ENCODE results near the gene CPSF7. TPM values are rescaled to one million over a fixed set of nuclear protein-coding genes. Genes with fewer than 3 reads are reported as not detected.

The CPSF7 gene
- total and polyA plus RNA-seq, 4 donors = 12.5 to 23.7 (median 22.2) TPM

DNA sequence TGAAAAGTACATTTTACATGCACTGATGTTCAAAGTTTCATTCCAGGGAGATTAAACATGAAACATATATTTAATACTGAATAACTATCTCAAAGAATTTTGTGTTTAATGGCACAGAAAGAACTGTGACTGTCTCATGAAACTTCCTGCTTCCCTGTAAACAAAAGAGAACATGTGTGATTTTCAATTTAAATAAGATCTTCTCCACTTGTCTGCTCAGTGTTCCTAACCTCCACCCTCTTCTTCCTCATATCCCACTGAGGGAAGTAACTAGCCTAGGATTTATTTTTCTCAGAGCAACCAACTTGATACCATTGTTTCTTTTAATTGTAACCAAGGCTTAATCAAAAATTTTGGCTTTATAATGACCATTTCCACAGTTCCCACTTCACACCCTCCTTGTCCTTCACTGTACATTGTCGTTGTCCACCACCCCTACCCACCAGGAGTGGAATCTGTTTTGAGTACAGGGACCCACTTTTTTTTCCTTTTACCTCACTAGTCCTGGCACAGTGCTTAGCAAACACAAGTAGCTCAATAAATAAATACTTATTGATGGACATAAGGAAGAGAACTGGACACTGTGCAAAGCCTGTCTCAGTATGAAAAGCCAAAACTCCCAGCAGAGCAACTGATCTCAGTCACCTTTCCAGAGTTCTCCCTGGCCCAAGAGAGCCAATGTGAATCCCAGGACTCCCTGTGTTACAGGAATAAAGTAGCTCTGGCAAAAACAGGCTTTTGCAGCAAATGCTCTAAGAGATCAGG is 4.2 kb downstream of the CPSF7 start (continued):
- TF ChIP-seq, protein P1, sequence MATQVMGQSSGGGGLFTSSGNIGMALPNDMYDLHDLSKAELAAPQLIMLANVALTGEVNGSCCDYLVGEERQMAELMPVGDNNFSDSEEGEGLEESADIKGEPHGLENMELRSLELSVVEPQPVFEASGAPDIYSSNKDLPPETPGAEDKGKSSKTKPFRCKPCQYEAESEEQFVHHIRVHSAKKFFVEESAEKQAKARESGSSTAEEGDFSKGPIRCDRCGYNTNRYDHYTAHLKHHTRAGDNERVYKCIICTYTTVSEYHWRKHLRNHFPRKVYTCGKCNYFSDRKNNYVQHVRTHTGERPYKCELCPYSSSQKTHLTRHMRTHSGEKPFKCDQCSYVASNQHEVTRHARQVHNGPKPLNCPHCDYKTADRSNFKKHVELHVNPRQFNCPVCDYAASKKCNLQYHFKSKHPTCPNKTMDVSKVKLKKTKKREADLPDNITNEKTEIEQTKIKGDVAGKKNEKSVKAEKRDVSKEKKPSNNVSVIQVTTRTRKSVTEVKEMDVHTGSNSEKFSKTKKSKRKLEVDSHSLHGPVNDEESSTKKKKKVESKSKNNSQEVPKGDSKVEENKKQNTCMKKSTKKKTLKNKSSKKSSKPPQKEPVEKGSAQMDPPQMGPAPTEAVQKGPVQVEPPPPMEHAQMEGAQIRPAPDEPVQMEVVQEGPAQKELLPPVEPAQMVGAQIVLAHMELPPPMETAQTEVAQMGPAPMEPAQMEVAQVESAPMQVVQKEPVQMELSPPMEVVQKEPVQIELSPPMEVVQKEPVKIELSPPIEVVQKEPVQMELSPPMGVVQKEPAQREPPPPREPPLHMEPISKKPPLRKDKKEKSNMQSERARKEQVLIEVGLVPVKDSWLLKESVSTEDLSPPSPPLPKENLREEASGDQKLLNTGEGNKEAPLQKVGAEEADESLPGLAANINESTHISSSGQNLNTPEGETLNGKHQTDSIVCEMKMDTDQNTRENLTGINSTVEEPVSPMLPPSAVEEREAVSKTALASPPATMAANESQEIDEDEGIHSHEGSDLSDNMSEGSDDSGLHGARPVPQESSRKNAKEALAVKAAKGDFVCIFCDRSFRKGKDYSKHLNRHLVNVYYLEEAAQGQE (IDR thresholded peaks at IDR 0.05) = no peak
- no peak for TF ChIP-seq HNF4G (IDR thresholded peaks at IDR 0.05)
- no peak for TF ChIP-seq RAD21 (IDR thresholded peaks at IDR 0.05)

DNA sequence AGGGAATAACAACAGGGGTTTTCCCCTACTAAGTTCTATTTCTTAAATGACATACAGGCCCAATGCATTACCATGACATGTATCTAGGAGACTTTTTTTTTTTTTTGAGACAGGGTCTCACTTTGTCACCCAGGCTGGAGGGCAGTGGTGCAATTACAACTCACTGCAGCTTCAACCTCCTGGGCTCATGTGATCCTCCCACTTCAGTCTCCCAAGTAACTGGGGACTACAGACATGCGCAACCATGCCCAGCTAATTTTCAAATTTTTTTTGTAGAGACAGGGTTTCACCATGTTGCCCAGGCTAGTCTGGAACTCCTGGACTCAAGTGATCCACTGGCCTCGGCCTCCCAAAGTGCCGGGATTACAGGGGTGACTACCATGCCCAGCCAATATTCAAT is 7.5 kb downstream of the CPSF7 start:
- Histone ChIP-seq H3K36me3 (ENCODE audit: control insufficient read depth in 4 of 4, insufficient read depth in 3 of 4, low read depth in 1 of 4, low read length in 3 of 4) (peaks cover 15 to 88% (median 62%) of the 10 kb centered on the region in 4 donors), H3K27ac (ENCODE audit: low read depth in 1 of 2, low read length in 2 of 2) (no peak overlapping the region), H3K9ac (ENCODE audit: low read depth in 1 of 2, low read length in 2 of 2) (no peak overlapping the region), H3K27me3 (ENCODE audit: control insufficient read depth in 4 of 4, insufficient read depth in 4 of 4, low read length in 3 of 4) (no peaks in the 10 kb centered on the region), H3K4me1 (ENCODE audit: control insufficient read depth in 4 of 4, insufficient read depth in 4 of 4, low read length in 3 of 4) (peaks cover 0 to 3% (median 0%) of the 10 kb centered on the region in 4 donors), H3K4me3 (ENCODE audit: low read depth in 1 of 3, low read length in 3 of 3) (no peak overlapping the region), H3K9me3 (ENCODE audit: control insufficient read depth in 4 of 4, low read length in 3 of 4) (no peaks in the 10 kb centered on the region)
- DNase-seq (ENCODE audit: low spot score) = no peak
- TF ChIP-seq YY1 (IDR thresholded peaks at IDR 0.05) (no peak), RXRA (IDR thresholded peaks at IDR 0.05) (no peak), RAD21 (IDR thresholded peaks at IDR 0.05) (no peak), TAF1 (conservative IDR thresholded peaks at IDR 0.05) (no peak), EGR1 (IDR thresholded peaks at IDR 0.05; ENCODE audit: low read depth in 2 of 2) (no peak), NR2F2 (IDR thresholded peaks at IDR 0.05) (no peak), JUND (IDR thresholded peaks at IDR 0.05) (no peak), HNF4G (IDR thresholded peaks at IDR 0.05) (no peak), HNF4A (conservative IDR thresholded peaks at IDR 0.05) (no peak), FOXA2 (IDR thresholded peaks at IDR 0.05) (no peak), FOXA1 (IDR thresholded peaks at IDR 0.05) (no peak), SP1 (IDR thresholded peaks at IDR 0.05) (no peak), GABPA (IDR thresholded peaks at IDR 0.05 in 1 of 2, conservative IDR thresholded peaks at IDR 0.05 in 1 of 2) (no peak)
- TF ChIP-seq, protein P2, sequence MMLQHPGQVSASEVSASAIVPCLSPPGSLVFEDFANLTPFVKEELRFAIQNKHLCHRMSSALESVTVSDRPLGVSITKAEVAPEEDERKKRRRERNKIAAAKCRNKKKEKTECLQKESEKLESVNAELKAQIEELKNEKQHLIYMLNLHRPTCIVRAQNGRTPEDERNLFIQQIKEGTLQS (IDR thresholded peaks at IDR 0.05) = no peak
- TF ChIP-seq, protein P3, sequence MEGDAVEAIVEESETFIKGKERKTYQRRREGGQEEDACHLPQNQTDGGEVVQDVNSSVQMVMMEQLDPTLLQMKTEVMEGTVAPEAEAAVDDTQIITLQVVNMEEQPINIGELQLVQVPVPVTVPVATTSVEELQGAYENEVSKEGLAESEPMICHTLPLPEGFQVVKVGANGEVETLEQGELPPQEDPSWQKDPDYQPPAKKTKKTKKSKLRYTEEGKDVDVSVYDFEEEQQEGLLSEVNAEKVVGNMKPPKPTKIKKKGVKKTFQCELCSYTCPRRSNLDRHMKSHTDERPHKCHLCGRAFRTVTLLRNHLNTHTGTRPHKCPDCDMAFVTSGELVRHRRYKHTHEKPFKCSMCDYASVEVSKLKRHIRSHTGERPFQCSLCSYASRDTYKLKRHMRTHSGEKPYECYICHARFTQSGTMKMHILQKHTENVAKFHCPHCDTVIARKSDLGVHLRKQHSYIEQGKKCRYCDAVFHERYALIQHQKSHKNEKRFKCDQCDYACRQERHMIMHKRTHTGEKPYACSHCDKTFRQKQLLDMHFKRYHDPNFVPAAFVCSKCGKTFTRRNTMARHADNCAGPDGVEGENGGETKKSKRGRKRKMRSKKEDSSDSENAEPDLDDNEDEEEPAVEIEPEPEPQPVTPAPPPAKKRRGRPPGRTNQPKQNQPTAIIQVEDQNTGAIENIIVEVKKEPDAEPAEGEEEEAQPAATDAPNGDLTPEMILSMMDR (IDR thresholded peaks at IDR 0.05; ENCODE audit: low read depth, low read length, missing input control) = no peak
- TF ChIP-seq, protein P4, sequence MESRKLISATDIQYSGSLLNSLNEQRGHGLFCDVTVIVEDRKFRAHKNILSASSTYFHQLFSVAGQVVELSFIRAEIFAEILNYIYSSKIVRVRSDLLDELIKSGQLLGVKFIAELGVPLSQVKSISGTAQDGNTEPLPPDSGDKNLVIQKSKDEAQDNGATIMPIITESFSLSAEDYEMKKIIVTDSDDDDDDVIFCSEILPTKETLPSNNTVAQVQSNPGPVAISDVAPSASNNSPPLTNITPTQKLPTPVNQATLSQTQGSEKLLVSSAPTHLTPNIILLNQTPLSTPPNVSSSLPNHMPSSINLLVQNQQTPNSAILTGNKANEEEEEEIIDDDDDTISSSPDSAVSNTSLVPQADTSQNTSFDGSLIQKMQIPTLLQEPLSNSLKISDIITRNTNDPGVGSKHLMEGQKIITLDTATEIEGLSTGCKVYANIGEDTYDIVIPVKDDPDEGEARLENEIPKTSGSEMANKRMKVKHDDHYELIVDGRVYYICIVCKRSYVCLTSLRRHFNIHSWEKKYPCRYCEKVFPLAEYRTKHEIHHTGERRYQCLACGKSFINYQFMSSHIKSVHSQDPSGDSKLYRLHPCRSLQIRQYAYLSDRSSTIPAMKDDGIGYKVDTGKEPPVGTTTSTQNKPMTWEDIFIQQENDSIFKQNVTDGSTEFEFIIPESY (IDR thresholded peaks at IDR 0.05) = no peak
- TF ChIP-seq, protein P1 (IDR thresholded peaks at IDR 0.05) = no peak
- WGBS = 98% methylated on average over 3 of the region's 3 CpGs

Measured in liver (tissue), 9 donors.